H9 (cell line): ENCODE measurements around the gene MST1. TPM values are rescaled to one million over a fixed set of nuclear protein-coding genes. Genes with fewer than 3 reads are reported as not detected.
A peak's percentile ranks its signal among the peaks of the same experiment; 100 is the strongest.

Experiments
- DNase-seq: peaks from one replicate; pipeline ENCODE4 v3.0.0-alpha.2; 2017
- H2AFZ ChIP-seq: one replicate; pipeline ENCODE4 v1.6.1; 2013; ENCODE audit warnings: mild to moderate bottlenecking, low read length, control low read depth, moderate library complexity
- H2AK5ac ChIP-seq: 2 replicates; pipeline ENCODE4 v1.6.1; 2013; ENCODE audit warnings: low read length, control low read depth, mixed read lengths; ENCODE audit not compliant: insufficient read length
- H2BK120ac ChIP-seq: one replicate; pipeline ENCODE4 v1.6.1; 2013; ENCODE audit warnings: low read depth, mild to moderate bottlenecking, low read length, control low read depth, inconsistent platforms; ENCODE audit not compliant: poor library complexity, severe bottlenecking
- H2BK12ac ChIP-seq: 2 replicates; pipeline ENCODE4 v1.6.1; 2013; ENCODE audit warnings: low read length, control low read depth, mixed read lengths, low read depth; ENCODE audit not compliant: insufficient read length
- H2BK15ac ChIP-seq: 2 replicates; pipeline ENCODE4 v1.6.1; 2013; ENCODE audit warnings: low read depth, low read length, control low read depth
- H2BK20ac ChIP-seq: one replicate; pipeline ENCODE4 v1.6.1; 2013; ENCODE audit warnings: low read depth, mild to moderate bottlenecking, low read length, control low read depth, inconsistent platforms; ENCODE audit not compliant: poor library complexity, severe bottlenecking
- H2BK5ac ChIP-seq: 2 replicates; pipeline ENCODE4 v1.6.1; 2013; ENCODE audit warnings: low read length, control low read depth, mixed read lengths; ENCODE audit not compliant: insufficient read length
- H3K14ac ChIP-seq: 2 replicates; pipeline ENCODE4 v1.6.1; 2013; ENCODE audit warnings: low read length, control low read depth; ENCODE audit not compliant: insufficient read depth
- H3K18ac ChIP-seq: 2 replicates; pipeline ENCODE4 v1.6.1; 2013; ENCODE audit warnings: low read depth, mild to moderate bottlenecking, mixed read lengths, low read length, control low read depth; ENCODE audit not compliant: insufficient read length
- H3K23ac ChIP-seq: 2 replicates; pipeline ENCODE4 v1.6.1; 2013; ENCODE audit warnings: low read length, control low read depth, mixed read lengths, low read depth; ENCODE audit not compliant: insufficient read length
- H3K23me2 ChIP-seq: 2 replicates; pipeline ENCODE4 v1.6.1; 2013; ENCODE audit warnings: low read depth, mild to moderate bottlenecking, mixed read lengths, low read length, control low read depth; ENCODE audit not compliant: insufficient read length, poor library complexity, severe bottlenecking
- H3K27ac ChIP-seq: 2 replicates; pipeline ENCODE4 v1.5.1; 2013; ENCODE audit warnings: low read length, control low read depth, mixed read lengths, low read depth; ENCODE audit not compliant: insufficient read length
- H3K27me3 ChIP-seq: 2 replicates; pipeline ENCODE4 v1.6.1; 2013; ENCODE audit warnings: low read length, control low read depth, inconsistent platforms; ENCODE audit not compliant: insufficient read depth
- H3K4ac ChIP-seq: 2 replicates; pipeline ENCODE4 v1.6.1; 2013; ENCODE audit warnings: low read depth, mild to moderate bottlenecking, control low read depth, inconsistent platforms, low read length, moderate library complexity
- H3K4me1 ChIP-seq: 2 replicates; pipeline ENCODE4 v1.6.1; 2013; ENCODE audit warnings: low read length, control low read depth, inconsistent platforms; ENCODE audit not compliant: insufficient read depth
- H3K4me2 ChIP-seq: 2 replicates; pipeline ENCODE4 v1.6.1; 2013; ENCODE audit warnings: low read length, control low read depth, mixed read lengths; ENCODE audit not compliant: insufficient read length, insufficient read depth
- H3K56ac ChIP-seq: 2 replicates; pipeline ENCODE4 v1.6.1; 2013; ENCODE audit warnings: low read depth, mild to moderate bottlenecking, mixed read lengths, low read length, control low read depth; ENCODE audit not compliant: insufficient read length
- H3K79me1 ChIP-seq: 2 replicates; pipeline ENCODE4 v1.6.1; 2013; ENCODE audit warnings: low read depth, mild to moderate bottlenecking, moderate library complexity, low read length, control low read depth, inconsistent platforms; ENCODE audit not compliant: insufficient read depth, poor library complexity, severe bottlenecking
- H3K79me2 ChIP-seq: 2 replicates; pipeline ENCODE4 v1.6.1; 2013; ENCODE audit warnings: low read length, control low read depth, inconsistent platforms; ENCODE audit not compliant: insufficient read depth
- H3K9ac ChIP-seq: 2 replicates; pipeline ENCODE4 v1.6.1; 2013; ENCODE audit warnings: low read length, control low read depth, mixed read lengths; ENCODE audit not compliant: insufficient read length; ENCODE audit errors: extremely low read depth
- H3K9me3 ChIP-seq: one replicate; pipeline ENCODE4 v1.6.1; 2013; ENCODE audit warnings: low read depth, low read length, inconsistent platforms; ENCODE audit not compliant: control insufficient read depth
- H3T11ph ChIP-seq: one replicate; pipeline ENCODE4 v1.6.1; 2013; ENCODE audit warnings: mild to moderate bottlenecking, low read length, control low read depth, inconsistent platforms
- H4K20me1 ChIP-seq: one replicate; pipeline ENCODE4 v1.6.1; 2013; ENCODE audit not compliant: control insufficient read depth, insufficient read length, insufficient read depth
- H4K5ac ChIP-seq: 2 replicates; pipeline ENCODE4 v1.6.1; 2013; ENCODE audit warnings: low read depth, mild to moderate bottlenecking, mixed read lengths, low read length, control low read depth; ENCODE audit not compliant: insufficient read length
- H4K8ac ChIP-seq: replicated peaks from 2 replicates; pipeline ENCODE4 v1.6.1; 2013; ENCODE audit warnings: low read length, control low read depth, mixed read lengths, low read depth; ENCODE audit not compliant: insufficient read length
- H4K91ac ChIP-seq: 2 replicates; pipeline ENCODE4 v1.6.1; 2013; ENCODE audit warnings: low read depth, mild to moderate bottlenecking, moderate library complexity, mixed read lengths, low read length, control low read depth; ENCODE audit not compliant: insufficient read length
- H3K27ac Mint-ChIP-seq, 3 experiments: 2 replicates in 2 of 3; 3 replicates in 1 of 3; pipeline ENCODE4 v1.8.0; 2020 to 2021; ENCODE audit warnings: mixed read lengths in 3 of 3, mild to moderate bottlenecking in 1 of 3, moderate library complexity in 1 of 3
- H3K27me3 Mint-ChIP-seq: 2 replicates; pipeline ENCODE4 v1.8.0; 2021; ENCODE audit warnings: low read depth, mild to moderate bottlenecking, moderate library complexity, mixed read lengths
- H3K36me3 Mint-ChIP-seq, 3 experiments: 2 replicates in 2 of 3; 3 replicates in 1 of 3; pipeline ENCODE4 v1.8.0; 2020 to 2021; ENCODE audit warnings: low read depth in 3 of 3, mixed read lengths in 3 of 3; ENCODE audit not compliant: insufficient read depth in 1 of 3
- H3K4me1 Mint-ChIP-seq, 2 experiments: 2 replicates each; pipeline ENCODE4 v1.8.0; 2020; ENCODE audit warnings: mixed read lengths in 2 of 2
- H3K4me3 Mint-ChIP-seq, 2 experiments: 2 replicates in 1 of 2; 3 replicates in 1 of 2; pipeline ENCODE4 v1.8.0; 2020 to 2021; ENCODE audit warnings: mild to moderate bottlenecking in 2 of 2, mixed read lengths in 2 of 2, moderate library complexity in 1 of 2
- H3K9me3 Mint-ChIP-seq, 2 experiments: 2 replicates in 1 of 2; 3 replicates in 1 of 2; pipeline ENCODE4 v1.8.0; 2020; ENCODE audit warnings: mild to moderate bottlenecking in 2 of 2, mixed read lengths in 2 of 2, moderate library complexity in 1 of 2
- CTCF ChIP-seq: fragments of 200-600 bp; sonication (generic); conservative IDR thresholded peaks from 3 replicates; pipeline ENCODE4 v1.8.0; 2021; ENCODE audit warnings: antibody characterized with exemption, mild to moderate bottlenecking
- WGBS: extraction: QIAGEN DNeasy Blood & Tissue Kit; methylation state at CpG from one replicate; pipeline ENCODE4 v1.1.7; 2013; ENCODE audit warnings: missing lambda C conversion rate, low lambda C conversion rate, mixed read lengths; ENCODE audit not compliant: insufficient read length; ENCODE audit errors: extremely low coverage; 5-methylcytosine and 5-hydroxymethylcytosine counted together
- total RNA-seq: library from RNA; stranded (reverse); gene quantifications from 2 replicates; pipeline ENCODE4 v1.2.1, GENCODE V29; 2021

Gene MST1
- total RNA-seq, 1 experiment from 2014 or later, result 8.9 TPM

GRCh38 chr3:49720855-49721595 lies 31.8 kb upstream of the MST1 start:
- Histone ChIP-seq H2BK120ac (no peak overlapping the region), H4K8ac (no peak overlapping the region), H3K56ac (no peak overlapping the region), H3K23ac (no peak overlapping the region), H3K18ac (no peak overlapping the region), H4K91ac (no peak overlapping the region), H2BK15ac (no peak overlapping the region), H2AK5ac (no peak overlapping the region), H3K27me3 (no peaks in the 10 kb centered on the region), H3K9me3 (no peaks in the 10 kb centered on the region), H3K14ac (no peak overlapping the region), H3K4me1 (no peaks in the 10 kb centered on the region), H2AFZ (no peak overlapping the region), H4K20me1 (no peaks in the 10 kb centered on the region), H3K79me1 (peaks cover 2% of the 10 kb centered on the region), H3K23me2 (peaks cover 25% of the 10 kb centered on the region), H3K79me2 (no peaks in the 10 kb centered on the region), H2BK20ac (no peak overlapping the region), H3K27ac (no peak overlapping the region), H2BK12ac (no peak overlapping the region), H3T11ph (no peak overlapping the region), H3K9ac (no peak overlapping the region), H3K4ac (no peak overlapping the region), H2BK5ac (no peak overlapping the region), H3K4me2 (no peak overlapping the region), H4K5ac (no peak overlapping the region)
- Mint-ChIP-seq H3K27me3 (peaks cover 4% of the 10 kb centered on the region), H3K27ac (no peak overlapping the region; a peak in 1 of 7 replicates), H3K9me3 (no peaks in the 10 kb centered on the region), H3K36me3 (peaks cover 0 to 32% (median 31%) of the 10 kb centered on the region in 3 experiments; a peak in 6 of 7 replicates), H3K4me3 (peak overlapping the region in 1 of 2 experiments; percentile 12; a peak in 2 of 5 replicates), H3K4me1 (peaks cover 18 to 22% of the 10 kb centered on the region in 2 experiments)
- no CpG with 5 or more reads among the region's 4 CpGs for WGBS
- TF ChIP-seq CTCF, result no peak
- no peak for DNase-seq
